HUES48 (cell line): ENCODE data around the gene CTNS.
A peak's percentile ranks its signal among the peaks of the same experiment; 100 is the strongest.

Experiments used
- H3K27ac ChIP-seq: one replicate; pipeline ENCODE4 v1.7.0; 2013; ENCODE audit warnings: low read depth, low read length, inconsistent platforms
- H3K27me3 ChIP-seq: 2 replicates; pipeline ENCODE4 v1.6.1; 2013; ENCODE audit warnings: mild to moderate bottlenecking, low read length; ENCODE audit not compliant: control insufficient read depth, insufficient read depth
- H3K36me3 ChIP-seq: 2 replicates; pipeline ENCODE4 v1.6.1; 2013; ENCODE audit warnings: low read length; ENCODE audit not compliant: control insufficient read depth, insufficient read depth
- H3K4me1 ChIP-seq: 2 replicates; pipeline ENCODE4 v1.6.1; 2013; ENCODE audit warnings: mild to moderate bottlenecking, low read length; ENCODE audit not compliant: control insufficient read depth, insufficient read depth
- H3K4me3 ChIP-seq: 2 replicates; pipeline ENCODE4 v1.5.1; 2013; ENCODE audit warnings: mild to moderate bottlenecking, low read depth, low read length
- H3K9ac ChIP-seq: 2 replicates; pipeline ENCODE4 v1.6.1; 2013; ENCODE audit warnings: mild to moderate bottlenecking, low read depth, low read length, moderate library complexity
- H3K9me3 ChIP-seq: 2 replicates; pipeline ENCODE4 v1.6.1; 2013; ENCODE audit warnings: low read length; ENCODE audit not compliant: control insufficient read depth, insufficient read depth

CTNS gene

DNA sequence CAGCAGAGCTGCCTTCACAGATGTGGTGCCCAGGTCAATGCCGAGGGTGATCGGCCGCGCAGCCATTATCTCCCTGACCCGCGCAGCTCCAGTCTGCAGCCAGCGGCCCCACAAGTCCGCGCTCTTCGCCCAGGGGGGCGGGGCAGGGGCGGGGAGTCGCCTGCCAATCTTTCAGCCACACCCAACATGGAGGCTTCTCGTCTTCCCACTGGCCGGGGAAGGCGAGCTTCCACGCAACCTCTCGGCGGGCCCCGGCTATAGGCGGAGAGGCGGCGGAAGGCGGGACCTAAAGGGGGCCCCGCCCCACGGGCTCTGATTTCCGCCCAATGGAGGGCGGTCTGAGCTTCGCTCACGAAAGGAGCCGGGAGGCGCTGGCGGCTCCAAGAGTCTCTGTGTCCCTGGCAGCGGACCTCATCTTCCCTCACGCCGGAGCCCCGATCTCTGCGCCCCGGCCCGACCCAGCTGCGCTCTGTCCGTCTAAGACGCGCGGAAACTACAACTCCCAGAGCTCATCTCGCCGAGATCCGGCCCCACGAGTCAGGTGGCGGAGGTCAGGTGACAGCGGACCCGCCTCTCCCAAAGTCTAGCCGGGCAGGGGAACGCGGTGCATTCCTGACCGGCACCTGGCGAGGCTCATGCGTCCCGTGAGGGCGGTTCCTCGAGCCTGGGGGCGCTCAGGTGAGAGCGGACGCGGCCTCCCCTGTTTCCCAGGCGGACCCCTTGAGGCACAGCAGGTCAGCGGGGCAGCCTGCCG, at the start of gene CTNS, which contains the start of gene SHPK:
Gene CTNS, plus strand, starts transcription at position 607 of the 754 bp plus-strand sequence. CDS start 3,447 bp downstream, outside the sequence.
Gene SHPK, minus strand, starts transcription at position 97 of the 754 bp plus-strand sequence. Its CDS starts 31 bp downstream, at position 66.
- H3K36me3 ChIP-seq: peaks cover 16% of the 10 kb centered on the region
- H3K4me3 ChIP-seq: peak within 1 kb of the TSS; percentile 88
- H3K9me3 ChIP-seq: no peaks in the 10 kb centered on the region
- peaks cover 8% of the 10 kb centered on the region for H3K4me1 ChIP-seq
- peak within 1 kb of the TSS; percentile 90 for H3K9ac ChIP-seq
- H3K27ac ChIP-seq: peak within 1 kb of the TSS; percentile 99
- H3K27me3 ChIP-seq: no peaks in the 10 kb centered on the region

DNA sequence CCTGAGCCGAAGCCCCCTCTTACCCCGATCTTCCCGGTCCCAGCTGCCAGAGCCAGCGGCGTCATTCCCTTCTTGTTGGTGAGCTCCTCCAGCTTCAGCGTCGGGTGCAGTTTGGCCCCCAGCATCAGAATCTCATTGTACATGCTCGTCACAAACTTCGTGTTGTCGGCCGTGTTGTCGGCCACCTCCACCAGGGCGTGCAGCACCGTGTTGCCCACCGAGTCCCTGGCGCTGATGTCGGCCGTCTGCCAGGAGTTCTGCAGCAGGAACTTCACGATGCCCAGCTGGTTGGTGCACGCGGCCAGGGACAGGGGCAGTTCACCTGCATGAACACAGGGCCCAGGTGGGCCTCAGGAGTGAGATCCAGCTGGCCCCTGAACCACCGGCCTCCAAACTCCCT, 46.8 kb upstream of the CTNS start:
- Histone ChIP-seq H3K9ac (no peak overlapping the region), H3K27ac (no peak overlapping the region), H3K4me1 (no peaks in the 10 kb centered on the region), H3K9me3 (no peaks in the 10 kb centered on the region), H3K36me3 (peaks cover 26% of the 10 kb centered on the region; the same call in 1 of the 2 replicates), H3K27me3 (no peaks in the 10 kb centered on the region), H3K4me3 (no peak overlapping the region)

GRCh38 chr17:3590231-3590630, 46.3 kb upstream of the CTNS start:
- Histone ChIP-seq H3K9ac (no peak overlapping the region), H3K4me1 (no peaks in the 10 kb centered on the region), H3K4me3 (no peak overlapping the region), H3K9me3 (no peaks in the 10 kb centered on the region), H3K27me3 (no peaks in the 10 kb centered on the region), H3K27ac (no peak overlapping the region), H3K36me3 (peaks cover 26% of the 10 kb centered on the region; the same call in 1 of the 2 replicates)

- no peaks in the 10 kb centered on the region for H3K9me3 ChIP-seq
- H3K27ac ChIP-seq: no peak overlapping the region
- H3K27me3 ChIP-seq: no peaks in the 10 kb centered on the region
Observed at GRCh38 chr17:3590768-3591167, 45.8 kb upstream of the CTNS start.

GRCh38 chr17:3592216-3592860, 44.2 kb upstream of the CTNS start:
- no peak overlapping the region for H3K27ac ChIP-seq
- H3K9ac ChIP-seq: no peak overlapping the region
- no peaks in the 10 kb centered on the region for H3K9me3 ChIP-seq
- no peaks in the 10 kb centered on the region for H3K4me1 ChIP-seq
- peaks cover 20% of the 10 kb centered on the region for H3K36me3 ChIP-seq
- H3K4me3 ChIP-seq: no peak overlapping the region
- no peaks in the 10 kb centered on the region for H3K27me3 ChIP-seq

More at GRCh38 chr17:3590768-3591167, 45.8 kb upstream of the CTNS start:
- Histone ChIP-seq H3K4me1 (no peaks in the 10 kb centered on the region), H3K4me3 (no peak overlapping the region), H3K9ac (no peak overlapping the region), H3K36me3 (peaks cover 26% of the 10 kb centered on the region; the same call in 1 of the 2 replicates)

- no peak overlapping the region for H3K27ac ChIP-seq
- no peaks in the 10 kb centered on the region for H3K4me1 ChIP-seq
- H3K9ac ChIP-seq: no peak overlapping the region
- H3K9me3 ChIP-seq: no peaks in the 10 kb centered on the region
- H3K36me3 ChIP-seq: peaks cover 13% of the 10 kb centered on the region
- H3K27me3 ChIP-seq: no peaks in the 10 kb centered on the region
- H3K4me3 ChIP-seq: no peak overlapping the region
Observed at GRCh38 chr17:3593384-3593783, 43.2 kb upstream of the CTNS start.

DNA sequence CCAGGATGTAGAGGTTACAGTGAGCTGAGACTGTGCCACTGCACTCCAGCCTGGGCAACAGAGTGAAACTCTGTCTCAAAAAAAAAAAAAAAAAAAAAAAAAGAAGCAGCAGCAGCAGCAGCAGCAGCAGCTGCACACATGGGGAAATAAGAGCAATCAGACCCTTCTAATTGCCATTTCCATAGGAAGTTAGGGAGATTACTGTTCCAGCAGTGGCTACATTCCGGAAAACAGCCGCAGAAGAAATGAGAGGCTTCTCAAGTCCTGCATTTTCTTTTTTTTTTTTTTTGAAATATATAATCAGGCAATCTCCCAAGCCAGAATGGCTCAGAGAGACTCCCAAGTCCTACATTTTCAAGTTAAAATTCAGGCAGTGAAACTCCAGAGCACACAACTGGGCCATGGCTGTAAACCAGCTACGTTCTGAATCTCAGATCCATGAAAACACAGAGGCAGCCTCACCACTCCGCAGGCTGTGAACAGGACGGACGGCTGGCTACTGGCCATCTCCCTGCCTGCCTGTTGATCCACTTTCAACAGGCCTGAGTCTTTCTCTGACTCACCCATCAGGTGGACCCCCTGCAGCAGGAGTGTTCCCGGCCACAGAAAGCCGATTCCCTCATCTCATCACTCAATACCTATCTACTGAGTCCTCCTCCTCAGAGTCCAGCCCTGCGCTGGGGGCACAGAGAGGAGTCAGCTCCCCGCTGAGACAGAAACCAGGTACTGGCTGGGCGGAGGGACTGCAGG, 42.3 kb upstream of the CTNS start:
- H3K36me3 ChIP-seq: peaks cover 13% of the 10 kb centered on the region
- no peak overlapping the region for H3K9ac ChIP-seq
- no peaks in the 10 kb centered on the region for H3K9me3 ChIP-seq
- no peak overlapping the region for H3K4me3 ChIP-seq
- H3K27ac ChIP-seq: no peak overlapping the region
- no peaks in the 10 kb centered on the region for H3K27me3 ChIP-seq
- H3K4me1 ChIP-seq: no peaks in the 10 kb centered on the region

- Histone ChIP-seq H3K4me1 (no peaks in the 10 kb centered on the region), H3K27me3 (no peaks in the 10 kb centered on the region), H3K36me3 (peaks cover 10% of the 10 kb centered on the region), H3K9ac (no peak overlapping the region), H3K9me3 (no peaks in the 10 kb centered on the region), H3K27ac (no peak overlapping the region), H3K4me3 (no peak overlapping the region)
Observed at GRCh38 chr17:3594976-3595375, 41.6 kb upstream of the CTNS start.

- no peaks in the 10 kb centered on the region for H3K4me1 ChIP-seq
- H3K9ac ChIP-seq: no peak overlapping the region
- H3K4me3 ChIP-seq: no peak overlapping the region
- no peaks in the 10 kb centered on the region for H3K27me3 ChIP-seq
- no peaks in the 10 kb centered on the region for H3K9me3 ChIP-seq
- H3K36me3 ChIP-seq: no peaks in the 10 kb centered on the region; the same call in 1 of the 2 replicates
- H3K27ac ChIP-seq: no peak overlapping the region
Observed at GRCh38 chr17:3596804-3597464, 39.6 kb upstream of the CTNS start.

GRCh38 chr17:3598078-3598477, 38.5 kb upstream of the CTNS start:
- no peak overlapping the region for H3K4me3 ChIP-seq
- H3K9ac ChIP-seq: no peak overlapping the region
- H3K4me1 ChIP-seq: no peaks in the 10 kb centered on the region
- no peaks in the 10 kb centered on the region; the same call in 1 of the 2 replicates for H3K36me3 ChIP-seq
- H3K27me3 ChIP-seq: no peaks in the 10 kb centered on the region
- no peak overlapping the region for H3K27ac ChIP-seq
- H3K9me3 ChIP-seq: no peaks in the 10 kb centered on the region
